ENCODE results near the gene CLDN7. TPM values are rescaled to one million over a fixed set of nuclear protein-coding genes. Genes with fewer than 3 reads are reported as not detected.
A peak's percentile ranks its signal among the peaks of the same experiment; 100 is the strongest.

CLDN7 gene
- total and polyA plus RNA-seq, 2 donors from 2014 or later = 119 to 233 TPM

- Histone ChIP-seq H3K4me1 (ENCODE audit: control insufficient read depth in 2 of 3, insufficient read depth in 2 of 3, low read depth in 1 of 3, low read length in 3 of 3) (peaks cover 0 to 14% (median 0%) of the 10 kb centered on the region in 3 donors), H3K9ac (ENCODE audit: low read length in 3 of 3) (peak overlapping the region in 2 of 3 donors; percentile 24 to 46), H3K36me3 (ENCODE audit: control insufficient read depth in 2 of 3, insufficient read depth in 3 of 3, low read length in 3 of 3) (no peaks in the 10 kb centered on the region), H3K27ac (ENCODE audit: low read depth in 2 of 2, low read length in 2 of 2) (no peak overlapping the region), H3K4me3 (ENCODE audit: low read length in 3 of 3) (peak overlapping the region in 2 of 3 donors; percentile 30 to 46), H3K9me3 (ENCODE audit: control insufficient read depth in 2 of 3, insufficient read depth in 1 of 3, low read length in 3 of 3) (no peaks in the 10 kb centered on the region), H3K27me3 (ENCODE audit: control insufficient read depth, insufficient read depth, low read length) (no peaks in the 10 kb centered on the region)
- intact Hi-C loops (cut with DNase I) = no loop called here
- FAIRE-seq = no peak
- no peak for TF ChIP-seq CTCF (IDR thresholded peaks at IDR 0.05; ENCODE audit: borderline replicate concordance, extremely low read depth, insufficient read depth)
- DNase-seq = peak; percentile 59 to 87 (median 77)
Observed at GRCh38 chr17:7281953-7282751, 19.9 kb upstream of the CLDN7 start.

GRCh38 chr17:7281074-7281952, 19.0 kb upstream of the CLDN7 start, which contains the start of gene SLC2A4:
SLC2A4 (plus strand) TSS chr17:7281718; CDS start chr17:7281935, 217 bp downstream.
- H3K27ac ChIP-seq (ENCODE audit: low read depth in 2 of 2, low read length in 2 of 2) = peak within 1 kb of the TSS; percentile 90 to 94
- FAIRE-seq (peak; percentile 46), DNase-seq (peak; percentile 97 to 99 (median 98))
- peak within 1 kb of the TSS; percentile 30 to 46 (median 35) for H3K4me3 ChIP-seq (ENCODE audit: low read length in 3 of 3)
- H3K9ac ChIP-seq (ENCODE audit: low read length in 3 of 3) = peak within 1 kb of the TSS in 2 of 3 donors; percentile 52 to 84
- no peaks in the 10 kb centered on the region for H3K36me3 ChIP-seq (ENCODE audit: control insufficient read depth in 2 of 3, insufficient read depth in 3 of 3, low read length in 3 of 3)
- intact Hi-C loops (cut with DNase I) = no loop called here
- H3K27me3 ChIP-seq (ENCODE audit: control insufficient read depth, insufficient read depth, low read length) = no peaks in the 10 kb centered on the region
- peaks cover 0 to 14% (median 0%) of the 10 kb centered on the region in 3 donors for H3K4me1 ChIP-seq (ENCODE audit: control insufficient read depth in 2 of 3, insufficient read depth in 2 of 3, low read depth in 1 of 3, low read length in 3 of 3)
- H3K9me3 ChIP-seq (ENCODE audit: control insufficient read depth in 2 of 3, insufficient read depth in 1 of 3, low read length in 3 of 3) = no peaks in the 10 kb centered on the region
- TF ChIP-seq CTCF (IDR thresholded peaks at IDR 0.05; ENCODE audit: borderline replicate concordance, extremely low read depth, insufficient read depth) = no peak

GRCh38 chr17:7280519-7281073, 18.3 kb upstream of the CLDN7 start:
- Histone ChIP-seq H3K4me3 (ENCODE audit: low read length in 3 of 3) (peak overlapping the region; percentile 17 to 46 (median 35)), H3K9me3 (ENCODE audit: control insufficient read depth in 2 of 3, insufficient read depth in 1 of 3, low read length in 3 of 3) (no peaks in the 10 kb centered on the region), H3K27ac (ENCODE audit: low read depth in 2 of 2, low read length in 2 of 2) (peak overlapping the region; percentile 90 to 94), H3K36me3 (ENCODE audit: control insufficient read depth in 2 of 3, insufficient read depth in 3 of 3, low read length in 3 of 3) (no peaks in the 10 kb centered on the region), H3K4me1 (ENCODE audit: control insufficient read depth in 2 of 3, insufficient read depth in 2 of 3, low read depth in 1 of 3, low read length in 3 of 3) (peaks cover 0 to 14% (median 0%) of the 10 kb centered on the region in 3 donors), H3K9ac (ENCODE audit: low read length in 3 of 3) (peak overlapping the region in 2 of 3 donors; percentile 52 to 84), H3K27me3 (ENCODE audit: control insufficient read depth, insufficient read depth, low read length) (no peaks in the 10 kb centered on the region)
- peak; percentile 92 for TF ChIP-seq CTCF (IDR thresholded peaks at IDR 0.05; ENCODE audit: borderline replicate concordance, extremely low read depth, insufficient read depth)
- FAIRE-seq = no peak
- DNase-seq = peak; percentile 91 to 94 (median 91)
- intact Hi-C loops (cut with DNase I) = no loop called here

Measured in kidney (tissue), 14 donors.